Measurements from ENCODE around the gene SLC34A3. TPM values are rescaled to one million over a fixed set of nuclear protein-coding genes. Genes with fewer than 3 reads are reported as not detected.

Gene SLC34A3
- polyA plus RNA-seq, 4 donors = 0.21 to 30.3 (median 0.85) TPM

GRCh38 chr9:137199411-137200121 is 31.1 kb upstream of the SLC34A3 start:
- H3K27me3 ChIP-seq (ENCODE audit: control insufficient read depth in 3 of 3, insufficient read depth in 3 of 3, low read length in 3 of 3) = no peaks in the 10 kb centered on the region
- H3K4me3 ChIP-seq (ENCODE audit: low read depth in 1 of 3, low read length in 3 of 3) = peak overlapping the region; percentile 63 to 95 (median 82)
- no peaks in the 10 kb centered on the region for H3K9me3 ChIP-seq (ENCODE audit: control insufficient read depth in 2 of 2, insufficient read depth in 1 of 2, low read depth in 1 of 2, low read length in 1 of 2)
- FAIRE-seq (no peak), DNase-seq (peak in 1 of 2 donors; percentile 42)
- 8 to 20% (median 13%) methylated on average over 29 to 51 of the region's 51 CpGs for WGBS, 3 donors
- peak overlapping the region; percentile 83 to 99 (median 94) for H3K27ac ChIP-seq (ENCODE audit: low read depth in 1 of 3, low read length in 2 of 3)
- peaks cover 0 to 67% (median 5%) of the 10 kb centered on the region in 3 donors for H3K4me1 ChIP-seq (ENCODE audit: control insufficient read depth in 3 of 3, insufficient read depth in 2 of 3, low read depth in 1 of 3, low read length in 2 of 3)
- H3K36me3 ChIP-seq (ENCODE audit: control insufficient read depth in 3 of 3, insufficient read depth in 2 of 3, low read depth in 1 of 3, low read length in 3 of 3) = peaks cover 0 to 36% (median 0%) of the 10 kb centered on the region in 3 donors

GRCh38 chr9:137200311-137201204 is 30.1 kb upstream of the SLC34A3 start, which contains the start of gene TPRN:
TSS of gene TPRN (minus strand) at chr9:137200741. CDS start at chr9:137200711, 30 bp downstream.
- WGBS, 3 donors = 0 to 1% (median 1%) methylated on average over 47 to 118 of the region's 118 CpGs
- DNase-seq (peak; percentile 99 to 100), FAIRE-seq (no peak)
- Histone ChIP-seq H3K27me3 (ENCODE audit: control insufficient read depth in 3 of 3, insufficient read depth in 3 of 3, low read length in 3 of 3) (no peaks in the 10 kb centered on the region), H3K27ac (ENCODE audit: low read depth in 1 of 3, low read length in 2 of 3) (peak within 1 kb of the TSS; percentile 83 to 99 (median 94)), H3K4me1 (ENCODE audit: control insufficient read depth in 3 of 3, insufficient read depth in 2 of 3, low read depth in 1 of 3, low read length in 2 of 3) (peaks cover 0 to 60% (median 7%) of the 10 kb centered on the region in 3 donors), H3K36me3 (ENCODE audit: control insufficient read depth in 3 of 3, insufficient read depth in 2 of 3, low read depth in 1 of 3, low read length in 3 of 3) (peaks cover 0 to 26% (median 0%) of the 10 kb centered on the region in 3 donors), H3K4me3 (ENCODE audit: low read depth in 1 of 3, low read length in 3 of 3) (peak within 1 kb of the TSS; percentile 66 to 95 (median 82)), H3K9me3 (ENCODE audit: control insufficient read depth in 2 of 2, insufficient read depth in 1 of 2, low read depth in 1 of 2, low read length in 1 of 2) (no peaks in the 10 kb centered on the region)

GRCh38 chr9:137201205-137201868 is 29.4 kb upstream of the SLC34A3 start:
- Histone ChIP-seq H3K4me3 (ENCODE audit: low read depth in 1 of 3, low read length in 3 of 3) (peak overlapping the region; percentile 50 to 95 (median 66)), H3K27ac (ENCODE audit: low read depth in 1 of 3, low read length in 2 of 3) (peak overlapping the region; percentile 74 to 88 (median 78)), H3K9me3 (ENCODE audit: control insufficient read depth in 2 of 2, insufficient read depth in 1 of 2, low read depth in 1 of 2, low read length in 1 of 2) (no peaks in the 10 kb centered on the region), H3K27me3 (ENCODE audit: control insufficient read depth in 3 of 3, insufficient read depth in 3 of 3, low read length in 3 of 3) (no peaks in the 10 kb centered on the region), H3K4me1 (ENCODE audit: control insufficient read depth in 3 of 3, insufficient read depth in 2 of 3, low read depth in 1 of 3, low read length in 2 of 3) (peaks cover 4 to 56% (median 10%) of the 10 kb centered on the region in 3 donors), H3K36me3 (ENCODE audit: control insufficient read depth in 3 of 3, insufficient read depth in 2 of 3, low read depth in 1 of 3, low read length in 3 of 3) (peaks cover 0 to 22% (median 0%) of the 10 kb centered on the region in 3 donors)
- FAIRE-seq (no peak), DNase-seq (no peak)
- 12 to 19% (median 17%) methylated on average over 23 of the region's 23 CpGs for WGBS, 3 donors

GRCh38 chr9:137202966-137203365 is 27.7 kb upstream of the SLC34A3 start:
- no peak overlapping the region for H3K27ac ChIP-seq (ENCODE audit: low read depth in 1 of 3, low read length in 2 of 3)
- 73 to 81% (median 74%) methylated on average over 8 of the region's 8 CpGs for WGBS, 3 donors
- H3K36me3 ChIP-seq (ENCODE audit: control insufficient read depth in 3 of 3, insufficient read depth in 2 of 3, low read depth in 1 of 3, low read length in 3 of 3) = peaks cover 0 to 19% (median 0%) of the 10 kb centered on the region in 3 donors
- DNase-seq (no peak), FAIRE-seq (no peak)
- no peaks in the 10 kb centered on the region for H3K27me3 ChIP-seq (ENCODE audit: control insufficient read depth in 3 of 3, insufficient read depth in 3 of 3, low read length in 3 of 3)
- H3K9me3 ChIP-seq (ENCODE audit: control insufficient read depth in 2 of 2, insufficient read depth in 1 of 2, low read depth in 1 of 2, low read length in 1 of 2) = no peaks in the 10 kb centered on the region
- H3K4me3 ChIP-seq (ENCODE audit: low read depth in 1 of 3, low read length in 3 of 3) = no peak overlapping the region
- H3K4me1 ChIP-seq (ENCODE audit: control insufficient read depth in 3 of 3, insufficient read depth in 2 of 3, low read depth in 1 of 3, low read length in 2 of 3) = peaks cover 5 to 44% (median 13%) of the 10 kb centered on the region in 3 donors

GRCh38 chr9:137204731-137205125 is 26.0 kb upstream of the SLC34A3 start:
- Histone ChIP-seq H3K4me1 (ENCODE audit: control insufficient read depth in 3 of 3, insufficient read depth in 2 of 3, low read depth in 1 of 3, low read length in 2 of 3) (peaks cover 5 to 31% (median 13%) of the 10 kb centered on the region in 3 donors), H3K9me3 (ENCODE audit: control insufficient read depth in 2 of 2, insufficient read depth in 1 of 2, low read depth in 1 of 2, low read length in 1 of 2) (no peaks in the 10 kb centered on the region), H3K27ac (ENCODE audit: low read depth in 1 of 3, low read length in 2 of 3) (peak overlapping the region; percentile 67 to 92 (median 92)), H3K4me3 (ENCODE audit: low read depth in 1 of 3, low read length in 3 of 3) (peak overlapping the region; percentile 87 to 95 (median 91)), H3K36me3 (ENCODE audit: control insufficient read depth in 3 of 3, insufficient read depth in 2 of 3, low read depth in 1 of 3, low read length in 3 of 3) (peaks cover 0 to 14% (median 0%) of the 10 kb centered on the region in 3 donors), H3K27me3 (ENCODE audit: control insufficient read depth in 3 of 3, insufficient read depth in 3 of 3, low read length in 3 of 3) (no peaks in the 10 kb centered on the region)
- FAIRE-seq (no peak), DNase-seq (no peak)
- 2 to 14% (median 4%) methylated on average over 21 of the region's 21 CpGs for WGBS, 3 donors

- H3K27me3 ChIP-seq (ENCODE audit: control insufficient read depth in 3 of 3, insufficient read depth in 3 of 3, low read length in 3 of 3) = no peaks in the 10 kb centered on the region
- peak within 1 kb of the TSS; percentile 67 to 92 (median 92) for H3K27ac ChIP-seq (ENCODE audit: low read depth in 1 of 3, low read length in 2 of 3)
- peak; percentile 86 to 97 for DNase-seq
These were observed 25.3 kb upstream of the SLC34A3 start, which contains the start of the genes NDOR1 and TMEM203 for GRCh38 chr9:137205126-137206069. TSS of gene NDOR1 (plus strand) at chr9:137205700. CDS start at chr9:137205778, 78 bp downstream. TSS of gene TMEM203 (minus strand) at chr9:137205648. CDS start at chr9:137205414, 234 bp downstream.

GRCh38 chr9:137206602-137207001 is 24.1 kb upstream of the SLC34A3 start:
- FAIRE-seq (no peak), DNase-seq (no peak)
- no peak overlapping the region for H3K27ac ChIP-seq (ENCODE audit: low read depth in 1 of 3, low read length in 2 of 3)
- H3K9me3 ChIP-seq (ENCODE audit: control insufficient read depth in 2 of 2, insufficient read depth in 1 of 2, low read depth in 1 of 2, low read length in 1 of 2) = no peaks in the 10 kb centered on the region
- H3K27me3 ChIP-seq (ENCODE audit: control insufficient read depth in 3 of 3, insufficient read depth in 3 of 3, low read length in 3 of 3) = no peaks in the 10 kb centered on the region
- H3K4me1 ChIP-seq (ENCODE audit: control insufficient read depth in 3 of 3, insufficient read depth in 2 of 3, low read depth in 1 of 3, low read length in 2 of 3) = peaks cover 5 to 27% (median 13%) of the 10 kb centered on the region in 3 donors
- peaks cover 0 to 24% (median 0%) of the 10 kb centered on the region in 3 donors for H3K36me3 ChIP-seq (ENCODE audit: control insufficient read depth in 3 of 3, insufficient read depth in 2 of 3, low read depth in 1 of 3, low read length in 3 of 3)
- WGBS, 3 donors = 56 to 71% (median 59%) methylated on average over 7 of the region's 7 CpGs
- H3K4me3 ChIP-seq (ENCODE audit: low read depth in 1 of 3, low read length in 3 of 3) = peak overlapping the region in 1 of 3 donors; percentile 95

More at GRCh38 chr9:137205126-137206069, 25.3 kb upstream of the SLC34A3 start, which contains the start of the genes NDOR1 and TMEM203:
- no peak for FAIRE-seq
- peaks cover 5 to 31% (median 13%) of the 10 kb centered on the region in 3 donors for H3K4me1 ChIP-seq (ENCODE audit: control insufficient read depth in 3 of 3, insufficient read depth in 2 of 3, low read depth in 1 of 3, low read length in 2 of 3)
- no peaks in the 10 kb centered on the region for H3K9me3 ChIP-seq (ENCODE audit: control insufficient read depth in 2 of 2, insufficient read depth in 1 of 2, low read depth in 1 of 2, low read length in 1 of 2)
- H3K4me3 ChIP-seq (ENCODE audit: low read depth in 1 of 3, low read length in 3 of 3) = peak within 1 kb of the TSS; percentile 87 to 95 (median 91)
- H3K36me3 ChIP-seq (ENCODE audit: control insufficient read depth in 3 of 3, insufficient read depth in 2 of 3, low read depth in 1 of 3, low read length in 3 of 3) = peaks cover 0 to 19% (median 0%) of the 10 kb centered on the region in 3 donors
- WGBS, 3 donors = 0 to 1% (median 1%) methylated on average over 77 to 98 of the region's 98 CpGs
